WTC11 (cell line): ENCODE results near the gene ELMO1. TPM values are rescaled to one million over a fixed set of nuclear protein-coding genes. Genes with fewer than 3 reads are reported as not detected.

ENCODE experiments used
- ATAC-seq: fragments of 200-7000 bp; cut with Tn5 transposase; 2 replicates; pipeline ENCODE4 v1.10.0; 2021; ENCODE audit warnings: mild to moderate bottlenecking, moderate library complexity
- CTCF ChIA-PET: fragments of 300-600 bp; sonication (Branson Sonifier 250); formaldehyde crosslinking; loops from one replicate; lab custom pipeline; 2021; ENCODE audit warnings: antibody characterized with exemption; lab: Charles Lee
- POLR2A ChIA-PET: fragments of 350-600 bp; sonication (Branson Sonifier 250); formaldehyde crosslinking; loops from one replicate; lab custom pipeline; 2021; ENCODE audit warnings: antibody characterized with exemption; lab: Charles Lee
- DNase-seq: peaks from one replicate; pipeline ENCODE4 v3.0.0; 2021; ENCODE audit warnings: low spot score
- H3K27ac Mint-ChIP-seq: 2 replicates; pipeline ENCODE4 v1.8.0; 2021; ENCODE audit warnings: mixed read lengths
- H3K27me3 Mint-ChIP-seq: 2 replicates; pipeline ENCODE4 v1.8.0; 2021; ENCODE audit warnings: low read depth, mild to moderate bottlenecking, moderate library complexity, mixed read lengths
- H3K36me3 Mint-ChIP-seq: 2 replicates; pipeline ENCODE4 v1.8.0; 2021; ENCODE audit warnings: mixed read lengths
- H3K4me1 Mint-ChIP-seq: 2 replicates; pipeline ENCODE4 v1.8.0; 2022; ENCODE audit warnings: mixed read lengths
- H3K4me3 Mint-ChIP-seq: 2 replicates; pipeline ENCODE4 v1.8.0; 2021; ENCODE audit warnings: mild to moderate bottlenecking, moderate library complexity, mixed read lengths
- H3K9me3 Mint-ChIP-seq: 2 replicates; pipeline ENCODE4 v1.8.0; 2021; ENCODE audit warnings: mixed read lengths
- AR ChIP-seq: fragments of 250-450 bp; sonication (Bioruptor Pico); IDR thresholded peaks from 2 replicates; pipeline ENCODE4 v1.9.0; 2021; ENCODE audit warnings: mild to moderate bottlenecking
- ATF1 ChIP-seq: sonication (generic); formaldehyde crosslinking; IDR thresholded peaks from 2 replicates; pipeline ENCODE4 v1.8.1; 2023; ENCODE audit warnings: mild to moderate bottlenecking, moderate library complexity, missing genetic modification reagents
- CREB1 ChIP-seq: sonication (generic); formaldehyde crosslinking; IDR thresholded peaks from 2 replicates; pipeline ENCODE4 v1.8.0; 2023; ENCODE audit warnings: mild to moderate bottlenecking, missing genetic modification reagents
- CREM ChIP-seq: sonication (generic); formaldehyde crosslinking; IDR thresholded peaks from 2 replicates; pipeline ENCODE4 v1.8.1; 2022; ENCODE audit warnings: mild to moderate bottlenecking, missing genetic modification reagents, moderate library complexity
- ELF4 ChIP-seq: sonication (generic); formaldehyde crosslinking; IDR thresholded peaks from 2 replicates; pipeline ENCODE4 v1.8.1; 2022; ENCODE audit warnings: low read depth, mild to moderate bottlenecking, moderate library complexity, missing genetic modification reagents
- GABPB1 ChIP-seq: sonication (generic); formaldehyde crosslinking; IDR thresholded peaks from 2 replicates; pipeline ENCODE4 v1.8.1; 2023; ENCODE audit warnings: mild to moderate bottlenecking, missing genetic modification reagents
- HMGXB4 ChIP-seq: sonication (generic); formaldehyde crosslinking; IDR thresholded peaks from 2 replicates; pipeline ENCODE4 v1.8.1; 2023; ENCODE audit warnings: mild to moderate bottlenecking, moderate library complexity, missing genetic modification reagents
- JUN ChIP-seq: sonication (generic); formaldehyde crosslinking; IDR thresholded peaks from 2 replicates; pipeline ENCODE4 v1.8.0; 2023; ENCODE audit warnings: mild to moderate bottlenecking, missing genetic modification reagents
- NR2C2 ChIP-seq: sonication (generic); formaldehyde crosslinking; IDR thresholded peaks from 2 replicates; pipeline ENCODE4 v1.8.0; 2022; ENCODE audit warnings: mild to moderate bottlenecking, missing genetic modification reagents
- NR3C1 ChIP-seq: sonication (generic); formaldehyde crosslinking; conservative IDR thresholded peaks from 2 replicates; pipeline ENCODE4 v1.8.1; 2023; ENCODE audit warnings: low read depth, mild to moderate bottlenecking, missing genetic modification reagents
- OVOL2 ChIP-seq: fragments of 250-450 bp; sonication (Bioruptor Pico); IDR thresholded peaks from 2 replicates; pipeline ENCODE4 v1.9.0; 2021; ENCODE audit warnings: mild to moderate bottlenecking, borderline replicate concordance
- TEAD4 ChIP-seq: sonication (generic); formaldehyde crosslinking; IDR thresholded peaks from 2 replicates; pipeline ENCODE4 v1.8.0; 2022; ENCODE audit warnings: mild to moderate bottlenecking, missing genetic modification reagents
- USF1 ChIP-seq: sonication (generic); formaldehyde crosslinking; IDR thresholded peaks from 2 replicates; pipeline ENCODE4 v1.8.0; 2022; ENCODE audit warnings: mild to moderate bottlenecking, missing genetic modification reagents
- USF2 ChIP-seq: sonication (generic); formaldehyde crosslinking; IDR thresholded peaks from 2 replicates; pipeline ENCODE4 v1.8.1; 2023; ENCODE audit warnings: mild to moderate bottlenecking, missing genetic modification reagents, moderate library complexity
- ZBTB21 ChIP-seq: sonication (generic); formaldehyde crosslinking; IDR thresholded peaks from 2 replicates; pipeline ENCODE4 v1.8.1; 2023; ENCODE audit warnings: mild to moderate bottlenecking, missing genetic modification reagents, borderline replicate concordance
- ZNF317 ChIP-seq: sonication (generic); formaldehyde crosslinking; IDR thresholded peaks from 2 replicates; pipeline ENCODE4 v1.8.1; 2023; ENCODE audit warnings: low read depth, mild to moderate bottlenecking, moderate library complexity, missing genetic modification reagents, borderline replicate concordance
- ZNF512 ChIP-seq: sonication (generic); formaldehyde crosslinking; IDR thresholded peaks from 2 replicates; pipeline ENCODE4 v1.8.1; 2022; ENCODE audit warnings: missing genetic modification reagents, borderline replicate concordance
- ZNF532 ChIP-seq: fragments of 250-450 bp; sonication (Bioruptor Pico); IDR thresholded peaks from 2 replicates; pipeline ENCODE4 v1.9.0; 2021; ENCODE audit warnings: mild to moderate bottlenecking, borderline replicate concordance
- total RNA-seq: library from RNA; stranded (reverse); gene quantifications from 3 replicates; pipeline ENCODE4 v1.2.3, GENCODE V29; 2021

Gene ELMO1
- total RNA-seq, 1 experiment from 2014 or later, result 19.4 TPM

- TF ChIP-seq NR2C2 (CRISPR knock-in tag), result no peak
Measured at GRCh38 chr7:37431413-37431812, 17.3 kb downstream of the ELMO1 start (continued).

GRCh38 chr7:37430640-37431039 lies 18.0 kb downstream of the ELMO1 start:
- DNase-seq (no peak), ATAC-seq (no peak)
- CTCF ChIA-PET, result no interaction called here
- POLR2A ChIA-PET, result no interaction called here
- Mint-ChIP-seq H3K9me3 (no peaks in the 10 kb centered on the region), H3K4me3 (no peak overlapping the region), H3K4me1 (peaks cover 21% of the 10 kb centered on the region), H3K27ac (no peak overlapping the region), H3K27me3 (no peaks in the 10 kb centered on the region), H3K36me3 (no peaks in the 10 kb centered on the region)
- TF ChIP-seq JUN (no peak), CREM (CRISPR knock-in tag) (no peak), ZNF512 (CRISPR knock-in tag) (no peak), ELF4 (no peak), USF2 (CRISPR knock-in tag) (no peak), CREB1 (CRISPR knock-in tag) (no peak), HMGXB4 (CRISPR knock-in tag) (no peak), TEAD4 (CRISPR knock-in tag) (no peak), GABPB1 (CRISPR knock-in tag) (no peak), NR3C1 (CRISPR knock-in tag) (no peak), USF1 (CRISPR knock-in tag) (no peak), OVOL2 (CRISPR knock-in tag) (no peak), ZNF532 (CRISPR knock-in tag) (no peak), ATF1 (CRISPR knock-in tag) (no peak), ZNF317 (no peak), AR (CRISPR knock-in tag) (no peak), ZBTB21 (CRISPR knock-in tag) (no peak)
